Activated T-cell treated with anti-CD3 and anti-CD28 coated beads, Interleukin-2, amount 50 U/mL, for 24 hours (primary cell): Measurements from ENCODE around the gene PKN2.
A peak's percentile ranks its signal among the peaks of the same experiment; 100 is the strongest.
"Not testable (repeated sequence)": the region's sequence is repeated elsewhere in the genome, so short reads cannot be mapped to it uniquely, and the experiment has no call there.

Experiments
- DNase-seq: peaks from one replicate; pipeline ENCODE4 v3.0.0-alpha.2; 2020
- H3K27ac Mint-ChIP-seq: 2 replicates; pipeline ENCODE4 v1.8.0; 2020; ENCODE audit warnings: mild to moderate bottlenecking, mixed read lengths
- H3K27me3 Mint-ChIP-seq: 2 replicates; pipeline ENCODE4 v1.8.0; 2020; ENCODE audit warnings: mixed read lengths
- H3K36me3 Mint-ChIP-seq: 2 replicates; pipeline ENCODE4 v1.8.0; 2020; ENCODE audit warnings: low read depth, mixed read lengths
- H3K4me1 Mint-ChIP-seq: 2 replicates; pipeline ENCODE4 v1.8.0; 2020; ENCODE audit warnings: low read depth, mixed read lengths
- H3K4me3 Mint-ChIP-seq: 2 replicates; pipeline ENCODE4 v1.8.0; 2020; ENCODE audit warnings: mild to moderate bottlenecking, moderate library complexity, mixed read lengths
- H3K9me3 Mint-ChIP-seq: 2 replicates; pipeline ENCODE4 v1.8.0; 2020; ENCODE audit warnings: mixed read lengths

The PKN2 gene

DNA sequence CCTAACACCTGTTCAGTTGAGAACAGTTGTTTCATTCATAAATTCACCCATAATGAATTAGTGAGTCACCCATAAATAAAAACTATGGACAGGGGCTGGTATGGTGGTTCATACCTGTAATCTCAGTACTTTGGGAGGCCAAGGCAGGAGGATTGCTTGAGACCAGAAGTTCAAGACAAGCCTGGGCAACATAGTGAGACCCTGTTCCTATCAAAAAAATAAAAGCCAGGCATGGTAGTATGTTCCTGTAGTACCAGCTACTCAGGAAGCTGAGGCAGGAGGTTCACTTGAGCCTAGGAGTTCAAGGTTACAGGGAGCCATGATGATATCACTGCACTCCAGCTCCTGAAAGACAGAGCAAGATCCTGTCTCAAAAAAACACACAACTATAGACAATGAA is 128.3 kb downstream of the PKN2 start:
- peaks cover 51% of the 10 kb centered on the region for H3K36me3 Mint-ChIP-seq
- H3K9me3 Mint-ChIP-seq: no peaks in the 10 kb centered on the region
- DNase-seq: no peak
- no peaks in the 10 kb centered on the region for H3K4me1 Mint-ChIP-seq
- H3K27ac Mint-ChIP-seq: no peak overlapping the region
- no peaks in the 10 kb centered on the region for H3K27me3 Mint-ChIP-seq
- H3K4me3 Mint-ChIP-seq: no peak overlapping the region

DNA sequence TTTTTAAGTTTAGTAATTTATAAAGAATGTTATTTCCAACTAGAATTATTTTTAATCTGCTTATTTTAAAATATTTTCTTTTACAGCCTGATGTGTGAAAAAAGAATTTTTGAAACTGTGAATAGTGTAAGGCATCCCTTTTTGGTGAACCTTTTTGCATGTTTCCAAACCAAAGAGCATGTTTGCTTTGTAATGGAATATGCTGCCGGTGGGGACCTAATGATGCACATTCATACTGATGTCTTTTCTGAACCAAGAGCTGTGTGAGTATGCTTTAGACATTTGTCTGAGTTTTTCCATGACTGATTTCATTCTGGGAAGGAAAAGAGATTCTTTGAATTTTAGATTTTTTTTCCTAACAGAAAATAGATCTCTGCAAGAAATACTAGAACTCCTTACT is 129.4 kb downstream of the PKN2 start:
- H3K4me3 Mint-ChIP-seq: no peak overlapping the region
- H3K4me1 Mint-ChIP-seq: no peaks in the 10 kb centered on the region
- H3K9me3 Mint-ChIP-seq: no peaks in the 10 kb centered on the region
- no peak for DNase-seq
- H3K27me3 Mint-ChIP-seq: no peaks in the 10 kb centered on the region
- no peak overlapping the region for H3K27ac Mint-ChIP-seq
- peaks cover 57% of the 10 kb centered on the region for H3K36me3 Mint-ChIP-seq

DNA sequence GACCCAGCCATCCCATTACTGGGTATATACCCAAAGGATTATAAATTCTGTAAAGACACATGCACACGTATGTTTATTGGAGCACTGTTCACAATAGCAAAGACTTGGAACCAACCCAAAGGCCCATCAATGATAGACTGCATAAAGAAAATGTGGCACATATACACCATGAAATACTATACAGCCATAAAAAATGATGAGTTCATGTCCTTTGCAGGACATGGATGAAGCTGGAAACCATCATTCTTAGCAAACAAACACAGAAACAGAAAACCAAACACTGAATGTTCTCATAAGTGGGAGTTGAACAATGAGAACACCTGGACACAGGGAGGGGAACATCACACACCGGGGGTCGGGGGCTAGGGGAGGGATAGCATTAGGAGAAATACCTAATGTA is 135.6 kb downstream of the PKN2 start:
- H3K9me3 Mint-ChIP-seq, H3K27me3 Mint-ChIP-seq: not testable (repeated sequence)

DNA sequence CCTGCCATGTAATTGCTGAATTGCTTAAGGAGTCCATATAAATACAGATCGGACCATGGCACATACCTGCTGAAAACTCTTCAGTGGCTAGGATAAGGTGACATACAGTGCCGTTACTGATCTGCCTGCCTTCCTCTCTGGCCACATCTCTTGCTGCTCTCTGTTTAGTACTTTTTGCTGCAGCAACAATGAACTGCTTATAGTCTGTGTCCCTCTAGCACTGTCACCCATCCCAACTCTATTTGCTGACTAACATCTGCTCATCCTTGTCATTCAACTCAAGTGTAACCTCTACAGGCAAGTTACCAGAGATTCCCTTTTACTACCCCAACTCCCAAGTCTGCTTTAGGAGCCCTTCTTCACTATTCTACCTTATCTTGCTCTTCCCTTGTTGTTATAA is 141.6 kb downstream of the PKN2 start:
- H3K4me1 Mint-ChIP-seq: no peaks in the 10 kb centered on the region
- no peak for DNase-seq
- H3K36me3 Mint-ChIP-seq: peaks cover 53% of the 10 kb centered on the region
- no peaks in the 10 kb centered on the region for H3K9me3 Mint-ChIP-seq
- H3K4me3 Mint-ChIP-seq: no peak overlapping the region
- no peak overlapping the region for H3K27ac Mint-ChIP-seq
- H3K27me3 Mint-ChIP-seq: no peaks in the 10 kb centered on the region

More for the DNA sequence above, 135.6 kb downstream of the PKN2 start:
- H3K36me3 Mint-ChIP-seq: peaks cover 52% of the 10 kb centered on the region
- H3K4me3 Mint-ChIP-seq, DNase-seq, H3K27ac Mint-ChIP-seq, H3K4me1 Mint-ChIP-seq: not testable (repeated sequence)

DNA sequence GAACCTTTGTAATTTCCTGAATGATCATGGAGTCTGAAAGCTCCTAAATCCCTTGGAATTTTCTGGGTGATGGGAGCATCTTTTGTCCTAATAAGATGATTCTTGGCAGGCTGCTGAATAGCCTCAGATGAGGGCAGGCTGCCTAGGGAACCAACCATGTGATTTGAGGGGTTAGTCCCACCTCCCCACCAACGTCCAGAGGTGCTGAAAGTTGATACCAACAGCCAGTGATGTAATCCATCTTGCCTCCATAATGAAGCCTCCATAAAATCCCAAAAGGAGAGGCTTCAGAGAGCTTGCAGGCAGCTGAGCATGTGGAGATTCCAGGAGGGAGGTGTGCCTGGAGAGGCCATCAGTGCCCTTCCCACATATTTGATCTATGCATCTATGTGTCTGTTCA is 163.6 kb downstream of the PKN2 start:
- peaks cover 29% of the 10 kb centered on the region for H3K36me3 Mint-ChIP-seq
- no peak overlapping the region for H3K4me3 Mint-ChIP-seq
- H3K27me3 Mint-ChIP-seq: no peaks in the 10 kb centered on the region
- no peaks in the 10 kb centered on the region for H3K9me3 Mint-ChIP-seq
- no peak overlapping the region for H3K27ac Mint-ChIP-seq
- no peak for DNase-seq
- H3K4me1 Mint-ChIP-seq: peaks cover 4% of the 10 kb centered on the region

DNA sequence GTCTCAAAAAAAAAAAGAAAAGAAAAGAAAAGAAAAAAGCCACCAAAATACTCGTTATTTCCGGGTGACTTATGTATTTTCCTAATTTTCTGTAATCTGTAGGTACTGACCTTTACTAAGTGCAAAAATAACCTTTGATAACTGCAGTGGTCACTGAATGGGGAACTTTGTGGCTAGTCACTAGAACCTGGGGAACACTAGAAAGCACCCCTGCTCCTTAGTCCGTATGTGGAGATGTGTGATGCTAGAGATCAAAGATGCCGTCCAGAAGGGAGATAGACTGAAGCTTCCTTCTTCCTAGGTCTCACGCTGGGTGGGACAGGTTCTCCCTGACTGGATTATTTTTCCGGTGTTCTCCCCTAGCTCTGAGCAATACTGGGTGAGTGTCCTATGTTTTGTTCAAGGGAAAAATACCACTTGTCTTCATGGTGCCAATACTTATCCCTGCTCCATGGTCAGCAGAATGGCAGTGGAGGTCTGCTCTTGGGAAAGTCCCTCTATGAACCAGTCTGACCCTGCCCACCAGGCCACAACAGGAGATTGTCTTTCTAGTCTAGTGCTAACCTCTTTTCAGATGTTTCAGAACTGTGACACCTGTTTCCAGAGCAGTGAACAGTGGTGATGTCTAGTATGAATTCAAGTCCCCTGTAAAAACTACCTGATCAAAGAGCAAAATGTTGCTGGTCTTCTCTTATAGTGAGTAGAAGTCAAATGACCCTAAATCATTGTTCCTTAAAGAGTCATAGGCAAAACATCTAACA is 167.4 kb downstream of the PKN2 start:
- H3K9me3 Mint-ChIP-seq: no peaks in the 10 kb centered on the region
- DNase-seq: no peak
- H3K4me3 Mint-ChIP-seq: no peak overlapping the region
- peaks cover 6% of the 10 kb centered on the region for H3K4me1 Mint-ChIP-seq
- H3K27me3 Mint-ChIP-seq: no peaks in the 10 kb centered on the region
- H3K27ac Mint-ChIP-seq: peak overlapping the region; percentile 82
- peaks cover 59% of the 10 kb centered on the region for H3K36me3 Mint-ChIP-seq

DNA sequence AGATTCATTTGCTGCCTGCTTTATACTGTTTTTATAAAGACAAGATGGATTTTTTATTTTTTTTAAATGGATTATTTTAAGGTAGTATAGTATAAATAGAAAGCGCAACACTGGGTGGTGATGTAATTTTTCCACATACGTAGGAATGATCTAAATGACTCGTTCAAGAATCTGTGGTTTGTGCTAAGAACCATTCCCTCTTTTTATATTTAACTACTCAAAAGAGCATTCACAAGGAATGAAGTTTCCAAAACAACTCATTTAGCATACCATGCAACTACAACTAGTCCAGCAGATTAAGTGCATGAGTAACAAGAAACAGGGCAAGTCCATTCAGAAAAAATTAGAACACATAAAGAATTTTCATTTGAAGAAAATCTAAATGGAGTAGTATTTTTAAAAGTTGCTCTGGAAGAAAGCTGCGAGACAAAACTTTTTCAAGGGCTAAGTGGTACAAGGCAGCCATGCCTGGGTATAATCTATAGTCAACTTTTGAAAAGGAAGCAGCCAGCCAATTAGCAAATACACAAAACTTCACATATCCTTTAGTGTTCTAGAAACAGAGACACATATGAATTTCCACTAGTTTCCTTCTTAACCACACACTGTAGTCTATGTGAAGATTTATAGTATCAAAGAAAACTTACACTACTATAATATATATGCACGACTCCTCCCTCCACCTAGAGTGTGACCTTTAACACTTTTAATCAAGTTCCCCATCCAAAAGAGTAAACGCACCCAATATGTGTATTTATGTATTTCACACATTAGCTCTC is 183.9 kb downstream of the PKN2 start:
- Mint-ChIP-seq H3K27me3 (no peaks in the 10 kb centered on the region), H3K36me3 (peaks cover 50% of the 10 kb centered on the region), H3K4me3 (peak overlapping the region; percentile 56), H3K9me3 (no peaks in the 10 kb centered on the region), H3K27ac (peak overlapping the region; percentile 95), H3K4me1 (peaks cover 68% of the 10 kb centered on the region)
- DNase-seq: no peak

DNA sequence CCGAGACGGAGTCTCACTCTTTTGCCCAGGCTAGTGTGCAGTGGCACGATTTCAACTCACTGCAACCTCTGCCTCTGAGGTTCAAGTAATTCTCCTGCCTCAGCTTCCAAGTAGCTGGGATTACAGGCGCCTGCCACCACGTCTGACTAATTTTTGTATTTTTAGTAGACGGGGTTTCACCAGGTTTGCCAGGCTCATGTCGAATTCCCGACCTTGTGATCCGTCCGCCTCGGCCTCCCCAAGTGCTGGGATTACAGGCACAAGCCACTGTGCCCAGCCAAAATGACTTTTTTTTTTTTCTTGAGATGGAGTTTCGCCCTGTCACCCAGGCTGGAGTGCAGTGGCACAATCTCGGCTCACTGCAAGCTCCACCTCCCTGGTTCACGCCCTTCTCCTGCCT is 185.6 kb downstream of the PKN2 start:
- not testable (repeated sequence) for H3K4me3 Mint-ChIP-seq, H3K9me3 Mint-ChIP-seq
- peaks cover 70% of the 10 kb centered on the region for H3K4me1 Mint-ChIP-seq

DNA sequence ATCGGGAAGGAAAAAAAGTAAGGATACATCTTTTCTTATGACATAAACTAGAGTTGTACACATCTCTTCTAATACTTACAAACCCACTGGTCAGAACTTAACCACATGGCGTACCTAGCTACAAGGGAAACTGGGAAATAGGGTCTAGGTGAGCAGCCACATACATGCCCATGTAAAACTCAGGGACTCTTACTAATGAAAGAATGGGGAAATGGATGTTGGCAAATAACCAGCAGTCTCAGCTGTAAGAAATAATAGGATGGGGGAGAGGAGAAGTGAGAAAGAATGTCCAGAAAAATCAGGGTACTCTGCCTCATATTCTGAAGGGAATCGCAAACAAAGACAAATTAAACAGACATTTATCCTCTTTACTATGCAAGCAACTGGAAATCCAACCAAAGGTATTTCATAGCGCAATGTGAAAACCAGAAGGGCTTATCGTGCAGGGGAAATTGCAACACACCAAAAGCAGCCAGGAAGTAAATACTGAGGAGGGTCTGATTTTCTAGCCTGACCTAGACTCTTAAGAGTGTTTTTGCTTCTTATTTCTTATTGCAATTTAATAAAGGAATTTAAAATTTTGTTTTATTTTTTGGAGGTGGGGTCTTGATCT is 189.8 kb downstream of the PKN2 start:
- Mint-ChIP-seq H3K4me3 (no peak overlapping the region), H3K9me3 (no peaks in the 10 kb centered on the region), H3K27ac (peak overlapping the region; percentile 34), H3K36me3 (peaks cover 61% of the 10 kb centered on the region), H3K27me3 (no peaks in the 10 kb centered on the region), H3K4me1 (peaks cover 59% of the 10 kb centered on the region)
- no peak for DNase-seq

More for the DNA sequence above, 185.6 kb downstream of the PKN2 start:
- H3K27me3 Mint-ChIP-seq, H3K27ac Mint-ChIP-seq, DNase-seq: not testable (repeated sequence)
- peaks cover 45% of the 10 kb centered on the region for H3K36me3 Mint-ChIP-seq

DNA sequence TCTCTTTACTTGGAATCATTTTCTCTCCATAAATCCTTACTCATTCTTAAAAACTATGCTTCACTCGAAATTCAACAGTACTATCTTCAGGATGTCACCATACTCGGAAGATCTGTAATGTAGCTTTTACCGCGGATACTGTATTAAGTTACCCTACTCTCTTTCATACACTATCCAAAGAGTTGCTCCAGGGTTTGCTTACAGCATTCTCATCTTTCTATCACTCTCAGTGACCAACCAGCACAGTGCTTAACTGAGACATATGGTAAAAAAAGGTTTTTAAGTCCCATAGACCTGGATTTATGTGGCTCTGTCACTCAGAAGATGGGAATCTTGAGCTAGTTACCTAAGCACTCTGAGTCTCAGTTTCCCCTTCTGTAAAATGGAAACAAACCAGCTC is 191.5 kb downstream of the PKN2 start:
- peak overlapping the region; percentile 39 for H3K27ac Mint-ChIP-seq
- no peak overlapping the region for H3K4me3 Mint-ChIP-seq
- peaks cover 53% of the 10 kb centered on the region for H3K4me1 Mint-ChIP-seq
- peaks cover 54% of the 10 kb centered on the region for H3K36me3 Mint-ChIP-seq
- no peak for DNase-seq
- no peaks in the 10 kb centered on the region for H3K9me3 Mint-ChIP-seq
- H3K27me3 Mint-ChIP-seq: no peaks in the 10 kb centered on the region

DNA sequence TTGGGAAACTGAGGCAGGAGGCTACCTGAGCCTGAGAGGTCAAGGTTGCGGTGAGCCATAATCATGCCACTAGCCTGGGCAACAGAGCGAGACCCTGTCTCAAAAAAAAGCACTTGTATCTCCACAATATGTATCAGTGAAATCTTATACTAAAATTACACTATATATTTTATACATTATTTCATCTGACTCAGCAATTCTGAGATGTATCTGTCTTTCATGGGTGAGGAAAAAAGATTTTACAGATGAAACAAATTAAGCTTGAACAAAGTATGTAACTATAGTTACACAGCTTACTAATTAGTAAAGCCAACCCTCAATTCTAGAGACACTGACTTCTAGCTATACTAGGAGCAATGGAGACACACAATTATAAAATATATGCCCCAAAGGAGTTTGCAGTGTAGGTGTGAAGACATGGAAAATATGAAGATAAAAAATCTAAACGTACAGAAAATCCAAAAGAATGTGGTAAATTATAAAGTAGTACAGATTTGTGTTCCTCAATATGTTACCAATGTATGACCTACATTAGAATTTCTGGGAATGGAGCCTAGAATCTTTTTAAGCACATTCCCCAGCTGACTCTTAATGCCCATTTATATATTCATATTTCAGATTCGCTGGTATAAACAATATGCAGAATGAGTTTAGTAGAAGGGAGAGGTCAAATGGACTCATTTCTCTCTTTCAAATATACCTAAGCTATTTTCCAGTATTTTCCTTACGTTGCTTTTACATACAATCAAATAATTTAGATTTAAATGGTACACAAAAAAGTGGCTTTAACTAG is 192.7 kb downstream of the PKN2 start:
- H3K4me3 Mint-ChIP-seq: no peak overlapping the region
- H3K9me3 Mint-ChIP-seq: no peaks in the 10 kb centered on the region
- no peak for DNase-seq
- H3K4me1 Mint-ChIP-seq: peaks cover 54% of the 10 kb centered on the region
- H3K27me3 Mint-ChIP-seq: no peaks in the 10 kb centered on the region
- H3K27ac Mint-ChIP-seq: no peak overlapping the region
- H3K36me3 Mint-ChIP-seq: peaks cover 54% of the 10 kb centered on the region

DNA sequence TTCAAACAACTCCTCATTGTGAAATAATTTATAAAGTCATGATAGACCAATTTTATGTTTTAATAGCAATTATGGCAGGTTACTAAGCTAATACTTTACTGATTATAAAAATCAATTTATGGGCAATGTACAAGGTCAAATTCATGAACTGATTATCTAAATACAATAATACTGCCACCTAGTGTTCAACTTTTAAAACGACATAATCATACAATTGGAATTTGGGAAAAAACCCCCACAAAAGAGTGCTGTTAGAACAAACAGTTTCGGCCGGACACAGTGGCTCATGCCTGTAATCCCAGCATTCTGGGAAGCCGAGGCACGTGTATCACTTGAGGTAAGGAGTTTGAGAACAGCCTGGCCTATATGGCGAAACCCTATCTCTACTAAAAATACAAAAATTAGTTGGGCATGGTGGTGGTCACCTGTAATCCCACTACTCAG is 193.3 kb downstream of the PKN2 start:
- Mint-ChIP-seq H3K36me3 (peaks cover 59% of the 10 kb centered on the region), H3K4me1 (peaks cover 60% of the 10 kb centered on the region), H3K27ac (peak overlapping the region; percentile 44), H3K4me3 (no peak overlapping the region), H3K9me3 (no peaks in the 10 kb centered on the region), H3K27me3 (no peaks in the 10 kb centered on the region)
- peak; percentile 39 for DNase-seq

DNA sequence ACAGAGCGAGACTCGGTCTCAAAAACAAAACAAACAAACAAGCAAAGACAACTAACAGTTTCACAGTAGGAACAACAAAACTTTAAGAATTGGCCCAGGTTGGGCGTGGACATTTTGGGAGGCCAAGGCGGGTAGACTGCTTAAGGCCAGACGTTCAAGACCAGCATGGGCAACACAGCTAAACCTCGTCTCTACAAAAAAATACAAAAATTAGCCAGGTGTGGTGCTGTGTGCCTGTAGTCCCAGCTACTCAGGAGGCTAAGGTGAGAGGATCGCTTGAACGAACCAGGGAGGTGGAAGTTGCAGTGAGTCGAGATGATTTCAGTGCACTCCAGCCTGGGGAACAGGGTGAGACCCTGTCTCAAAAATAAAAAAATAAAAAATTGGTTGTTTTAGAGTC is 193.8 kb downstream of the PKN2 start:
- peaks cover 59% of the 10 kb centered on the region for H3K36me3 Mint-ChIP-seq
- peak overlapping the region; percentile 44 for H3K27ac Mint-ChIP-seq
- H3K9me3 Mint-ChIP-seq: no peaks in the 10 kb centered on the region
- no peaks in the 10 kb centered on the region for H3K27me3 Mint-ChIP-seq
- H3K4me3 Mint-ChIP-seq: no peak overlapping the region
- peaks cover 60% of the 10 kb centered on the region for H3K4me1 Mint-ChIP-seq
- DNase-seq: no peak

DNA sequence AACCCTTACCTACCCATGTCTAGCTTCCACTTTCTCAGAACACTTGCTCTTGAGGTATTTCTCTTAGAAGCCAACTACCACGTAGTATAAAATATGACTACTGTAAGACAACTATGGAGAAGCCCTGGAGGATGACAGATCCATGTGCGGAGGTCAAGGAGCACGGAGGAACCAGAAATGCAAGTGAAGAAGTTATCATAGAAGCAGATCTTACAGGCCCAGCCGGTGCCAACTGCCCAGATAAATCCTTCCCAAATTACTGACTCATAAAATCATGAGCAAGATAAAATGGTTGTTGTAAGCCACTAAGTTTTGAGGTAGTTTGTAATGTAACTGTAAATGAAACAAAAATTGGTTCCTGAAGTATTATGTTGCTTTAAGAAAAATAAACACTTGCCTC is 194.7 kb downstream of the PKN2 start:
- peaks cover 65% of the 10 kb centered on the region for H3K4me1 Mint-ChIP-seq
- DNase-seq: no peak
- no peaks in the 10 kb centered on the region for H3K27me3 Mint-ChIP-seq
- H3K9me3 Mint-ChIP-seq: no peaks in the 10 kb centered on the region
- no peak overlapping the region for H3K4me3 Mint-ChIP-seq
- H3K27ac Mint-ChIP-seq: peak overlapping the region; percentile 30
- H3K36me3 Mint-ChIP-seq: peaks cover 62% of the 10 kb centered on the region
